SK-N-SH (cell line): ENCODE data around the gene COL4A2. TPM values are rescaled to one million over a fixed set of nuclear protein-coding genes. Genes with fewer than 3 reads are reported as not detected.

Experiments used
- CTCF ChIA-PET: fragments of 300-600, 350-600 bp; formaldehyde crosslinking; extraction: SDS; loops from one replicate; lab custom pipeline; 2021; lab: Yijun Ruan, JAX
- POLR2A ChIA-PET: fragments of 350-600 bp; sonication (Branson Sonifier 250); formaldehyde crosslinking; extraction: SDS; loops from one replicate; lab custom pipeline; 2020; ENCODE audit warnings: antibody characterized with exemption, inconsistent platforms; lab: Yijun Ruan, JAX
- DNase-seq: peaks from one replicate; pipeline ENCODE4 v3.0.0; 2012
- H2AFZ ChIP-seq: fragments of 200-600 bp; sonication (generic); 2 replicates; pipeline ENCODE4 v1.8.1; 2016; ENCODE audit warnings: antibody characterized with exemption, mild to moderate bottlenecking, low read depth
- H3F3A ChIP-seq: fragments of 200-600 bp; sonication (generic); replicated peaks from 2 replicates; pipeline ENCODE3; 2016; ENCODE audit warnings: antibody characterized with exemption, mild to moderate bottlenecking; ENCODE audit not compliant: insufficient read depth
- H3K27ac ChIP-seq, 2 experiments: fragments of 200-500 bp in 1 of 2; fragments of 200-600 bp in 1 of 2; sonication (Bioruptor generic) in 1 of 2; sonication (generic), shearing (Covaris generic) in 1 of 2; 2 replicates each; pipeline versions ENCODE4 v1.5.1 to v1.6.1; 2014 to 2016; ENCODE audit warnings: low read depth in 2 of 2, inconsistent platforms in 1 of 2, low read length in 1 of 2, mild to moderate bottlenecking in 1 of 2, mixed read lengths in 1 of 2
- H3K27me3 ChIP-seq: fragments of 200-600 bp; sonication (generic), shearing (Covaris generic); 2 replicates; pipeline ENCODE4 v1.6.1; 2016; ENCODE audit warnings: mixed run types; ENCODE audit not compliant: insufficient read depth
- H3K36me3 ChIP-seq, 2 experiments: fragments of 200-500 bp in 1 of 2; fragments of 200-600 bp in 1 of 2; sonication (Bioruptor generic) in 1 of 2; sonication (generic) in 1 of 2; replicated peaks in 1 of 2; 2 replicates each; pipeline versions ENCODE3 to v1.5.1; 2014 to 2016; ENCODE audit warnings: low read length in 1 of 2, mild to moderate bottlenecking in 1 of 2; ENCODE audit not compliant: insufficient read depth in 2 of 2, control insufficient read depth in 1 of 2
- H3K4me1 ChIP-seq, 2 experiments: fragments of 200-500 bp in 1 of 2; fragments of 200-600 bp in 1 of 2; sonication (Bioruptor generic) in 1 of 2; sonication (generic), shearing (Covaris generic) in 1 of 2; 2 replicates each; pipeline versions ENCODE4 v1.5.1 to v1.6.1; 2014 to 2016; ENCODE audit warnings: low read depth in 1 of 2, low read length in 1 of 2, mixed run types in 1 of 2; ENCODE audit not compliant: insufficient read depth in 2 of 2, control insufficient read depth in 1 of 2
- H3K4me2 ChIP-seq: fragments of 200-600 bp; sonication (generic), shearing (Covaris generic); 2 replicates; pipeline ENCODE4 v1.6.1; 2017; ENCODE audit warnings: mixed run types
- H3K4me3 ChIP-seq, 2 experiments: fragments of 200-500 bp in 1 of 2; fragments of 200-600 bp in 1 of 2; sonication (Bioruptor generic) in 1 of 2; sonication (generic), shearing (Covaris generic) in 1 of 2; 2 replicates each; pipeline versions ENCODE4 v1.5.1 to v1.8.1; 2014 to 2016; ENCODE audit warnings: low read depth in 2 of 2, inconsistent platforms in 1 of 2, low read length in 1 of 2, mild to moderate bottlenecking in 1 of 2, mixed read lengths in 1 of 2, moderate library complexity in 1 of 2
- H3K79me2 ChIP-seq: fragments of 200-600 bp; sonication (generic); 2 replicates; pipeline ENCODE4 v1.8.1; 2017; ENCODE audit warnings: mild to moderate bottlenecking; ENCODE audit not compliant: insufficient read depth
- H3K9ac ChIP-seq: fragments of 200-600 bp; sonication (generic); 2 replicates; pipeline ENCODE4 v1.6.1; 2017; ENCODE audit warnings: mixed run types
- H3K9me2 ChIP-seq: fragments of 200-600 bp; sonication (generic); 2 replicates; pipeline ENCODE4 v1.6.1; 2017; ENCODE audit warnings: mixed run types
- H3K9me3 ChIP-seq: fragments of 200-600 bp; sonication (generic); 2 replicates; pipeline ENCODE4 v1.6.1; 2017; ENCODE audit warnings: mixed run types, mild to moderate bottlenecking, moderate library complexity
- H4K20me1 ChIP-seq: fragments of 200-600 bp; sonication (generic); 2 replicates; pipeline ENCODE4 v1.6.1; 2017; ENCODE audit warnings: mild to moderate bottlenecking, mixed run types; ENCODE audit not compliant: insufficient read depth
- EP300 ChIP-seq, 2 experiments: IDR thresholded peaks; 2 replicates each; pipeline versions ENCODE4 v1.4.0 to v1.6.1; 2012; ENCODE audit warnings: borderline replicate concordance in 1 of 2, low read depth in 1 of 2, low read length in 1 of 2
- FOSL2 ChIP-seq: IDR thresholded peaks from 2 replicates; pipeline ENCODE4 v1.4.0; 2012; ENCODE audit warnings: low read depth, mild to moderate bottlenecking, moderate library complexity, borderline replicate concordance
- MAX ChIP-seq: IDR thresholded peaks from 2 replicates; pipeline ENCODE4 v1.4.0; 2012; ENCODE audit warnings: low read depth
- NRF1 ChIP-seq: IDR thresholded peaks from 2 replicates; pipeline ENCODE4 v1.6.1; 2012; ENCODE audit warnings: low read depth, mild to moderate bottlenecking, low read length
- RXRA ChIP-seq: IDR thresholded peaks from 2 replicates; pipeline ENCODE4 v1.4.0; 2012; ENCODE audit warnings: low read depth, mild to moderate bottlenecking, borderline replicate concordance
- WGBS: methylation state at CpG from one replicate; pipeline ENCODE4 v1.1.6; 2017; ENCODE audit warnings: low lambda C conversion rate; 5-methylcytosine and 5-hydroxymethylcytosine counted together
- polyA plus RNA-seq, 3 experiments: library from polyadenylated mRNA; depleted of rRNA; stranded (reverse); fragments of >200 nt; gene quantifications; 2 replicates each; pipeline ENCODE4 v1.2.3, GENCODE V29; 2012
- TF ChIP-seq, protein P1 (sequence below): IDR thresholded peaks from 2 replicates; pipeline ENCODE4 v1.4.0; 2012; ENCODE audit warnings: low read depth, borderline replicate concordance
- TF ChIP-seq, protein P2 (sequence below): fragments of 150-350 bp; IDR thresholded peaks from 2 replicates; pipeline ENCODE4 v1.6.1; 2017; ENCODE audit warnings: antibody characterized with exemption, low read length, low read depth, borderline replicate concordance
- TF ChIP-seq, protein P3 (sequence below): fragments of 200-600 bp; sonication (generic); IDR thresholded peaks from 2 replicates; pipeline ENCODE4 v1.6.1; 2017; ENCODE audit warnings: antibody characterized with exemption, mild to moderate bottlenecking, moderate library complexity
- TF ChIP-seq, protein P4 (sequence below): fragments of 150-350 bp; IDR thresholded peaks from 2 replicates; pipeline ENCODE4 v1.6.1; 2016; ENCODE audit warnings: mild to moderate bottlenecking, low read depth, low read length

COL4A2 gene
- polyA plus RNA-seq, 1 of the 3 experiments (the other 2 are of a cell fraction) = 137 TPM

GRCh38 chr13:110529522-110530311, 222.6 kb downstream of the COL4A2 start:
- WGBS = 87% methylated on average over 13 of the region's 23 CpGs
- no peak overlapping the region for H3K27ac ChIP-seq
- no peak overlapping the region for H3K9ac ChIP-seq
- no peak overlapping the region for H3K4me3 ChIP-seq
- H3K9me2 ChIP-seq = no peaks in the 10 kb centered on the region
- H3K9me3 ChIP-seq = no peaks in the 10 kb centered on the region
- CTCF ChIA-PET = interaction anchor here (1.3 kb wide), 1 partner anchor 74 kb away, joined by 3 read pairs; no protein-coding TSS in a partner anchor
- no peaks in the 10 kb centered on the region for H3F3A ChIP-seq
- H3K79me2 ChIP-seq = no peaks in the 10 kb centered on the region
- TF ChIP-seq EP300 (IDR thresholded peaks at IDR 0.05; ENCODE audit: borderline replicate concordance in 1 of 2, low read depth in 1 of 2, low read length in 1 of 2) (no peak), MAX (no peak), FOSL2 (no peak), RXRA (no peak)
- TF ChIP-seq, protein P1, sequence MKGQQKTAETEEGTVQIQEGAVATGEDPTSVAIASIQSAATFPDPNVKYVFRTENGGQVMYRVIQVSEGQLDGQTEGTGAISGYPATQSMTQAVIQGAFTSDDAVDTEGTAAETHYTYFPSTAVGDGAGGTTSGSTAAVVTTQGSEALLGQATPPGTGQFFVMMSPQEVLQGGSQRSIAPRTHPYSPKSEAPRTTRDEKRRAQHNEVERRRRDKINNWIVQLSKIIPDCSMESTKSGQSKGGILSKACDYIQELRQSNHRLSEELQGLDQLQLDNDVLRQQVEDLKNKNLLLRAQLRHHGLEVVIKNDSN = no peak
- TF ChIP-seq, protein P2, sequence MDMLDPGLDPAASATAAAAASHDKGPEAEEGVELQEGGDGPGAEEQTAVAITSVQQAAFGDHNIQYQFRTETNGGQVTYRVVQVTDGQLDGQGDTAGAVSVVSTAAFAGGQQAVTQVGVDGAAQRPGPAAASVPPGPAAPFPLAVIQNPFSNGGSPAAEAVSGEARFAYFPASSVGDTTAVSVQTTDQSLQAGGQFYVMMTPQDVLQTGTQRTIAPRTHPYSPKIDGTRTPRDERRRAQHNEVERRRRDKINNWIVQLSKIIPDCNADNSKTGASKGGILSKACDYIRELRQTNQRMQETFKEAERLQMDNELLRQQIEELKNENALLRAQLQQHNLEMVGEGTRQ = no peak
- TF ChIP-seq, protein P3, sequence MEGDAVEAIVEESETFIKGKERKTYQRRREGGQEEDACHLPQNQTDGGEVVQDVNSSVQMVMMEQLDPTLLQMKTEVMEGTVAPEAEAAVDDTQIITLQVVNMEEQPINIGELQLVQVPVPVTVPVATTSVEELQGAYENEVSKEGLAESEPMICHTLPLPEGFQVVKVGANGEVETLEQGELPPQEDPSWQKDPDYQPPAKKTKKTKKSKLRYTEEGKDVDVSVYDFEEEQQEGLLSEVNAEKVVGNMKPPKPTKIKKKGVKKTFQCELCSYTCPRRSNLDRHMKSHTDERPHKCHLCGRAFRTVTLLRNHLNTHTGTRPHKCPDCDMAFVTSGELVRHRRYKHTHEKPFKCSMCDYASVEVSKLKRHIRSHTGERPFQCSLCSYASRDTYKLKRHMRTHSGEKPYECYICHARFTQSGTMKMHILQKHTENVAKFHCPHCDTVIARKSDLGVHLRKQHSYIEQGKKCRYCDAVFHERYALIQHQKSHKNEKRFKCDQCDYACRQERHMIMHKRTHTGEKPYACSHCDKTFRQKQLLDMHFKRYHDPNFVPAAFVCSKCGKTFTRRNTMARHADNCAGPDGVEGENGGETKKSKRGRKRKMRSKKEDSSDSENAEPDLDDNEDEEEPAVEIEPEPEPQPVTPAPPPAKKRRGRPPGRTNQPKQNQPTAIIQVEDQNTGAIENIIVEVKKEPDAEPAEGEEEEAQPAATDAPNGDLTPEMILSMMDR = no peak
- TF ChIP-seq, protein P4, sequence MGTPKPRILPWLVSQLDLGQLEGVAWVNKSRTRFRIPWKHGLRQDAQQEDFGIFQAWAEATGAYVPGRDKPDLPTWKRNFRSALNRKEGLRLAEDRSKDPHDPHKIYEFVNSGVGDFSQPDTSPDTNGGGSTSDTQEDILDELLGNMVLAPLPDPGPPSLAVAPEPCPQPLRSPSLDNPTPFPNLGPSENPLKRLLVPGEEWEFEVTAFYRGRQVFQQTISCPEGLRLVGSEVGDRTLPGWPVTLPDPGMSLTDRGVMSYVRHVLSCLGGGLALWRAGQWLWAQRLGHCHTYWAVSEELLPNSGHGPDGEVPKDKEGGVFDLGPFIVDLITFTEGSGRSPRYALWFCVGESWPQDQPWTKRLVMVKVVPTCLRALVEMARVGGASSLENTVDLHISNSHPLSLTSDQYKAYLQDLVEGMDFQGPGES = no peak
- H3K36me3 ChIP-seq = no peaks in the 10 kb centered on the region
- no peak for DNase-seq
- no peaks in the 10 kb centered on the region for H4K20me1 ChIP-seq
- H3K4me2 ChIP-seq = no peak overlapping the region
- POLR2A ChIA-PET = no interaction called here
- peaks cover 0 to 11% of the 10 kb centered on the region in 2 experiments; a peak in 1 of 4 replicates for H3K4me1 ChIP-seq
- H2AFZ ChIP-seq = no peak overlapping the region
- H3K27me3 ChIP-seq = no peaks in the 10 kb centered on the region

GRCh38 chr13:110531100-110531499, 224.0 kb downstream of the COL4A2 start:
- no peak overlapping the region for H3K9ac ChIP-seq
- no peaks in the 10 kb centered on the region for H4K20me1 ChIP-seq
- H3K4me1 ChIP-seq = no peaks in the 10 kb centered on the region; a peak in 1 of 4 replicates
- no peaks in the 10 kb centered on the region for H3K79me2 ChIP-seq
- no peaks in the 10 kb centered on the region for H3K9me3 ChIP-seq
- H3K27ac ChIP-seq = no peak overlapping the region
- no peak for TF ChIP-seq NRF1
- DNase-seq = no peak
- no peaks in the 10 kb centered on the region for H3K36me3 ChIP-seq
- H3K4me2 ChIP-seq = no peak overlapping the region
- H3F3A ChIP-seq = no peaks in the 10 kb centered on the region
- ChIA-PET CTCF (no interaction called here), POLR2A (no interaction called here)
- H3K9me2 ChIP-seq = no peaks in the 10 kb centered on the region
- H3K4me3 ChIP-seq = no peak overlapping the region
- H2AFZ ChIP-seq = no peak overlapping the region
- no peaks in the 10 kb centered on the region for H3K27me3 ChIP-seq
- 71% methylated on average over 3 of the region's 7 CpGs for WGBS
